Cardiac muscle cell (in vitro differentiated cells and primary cell): Measurements from ENCODE around the gene ZSCAN32. TPM values are rescaled to one million over a fixed set of nuclear protein-coding genes. Genes with fewer than 3 reads are reported as not detected.

Experiments
- DNase-seq, 2 donors: peaks; one replicate each; pipeline versions ENCODE4 v3.0.0 to v3.0.0-alpha.2; 2010 to 2017; ENCODE audit warnings: low read depth in 1 of 2, low spot score in 1 of 2
- H3K27ac ChIP-seq: fragments of 200-600 bp; sonication (generic); 2 replicates; pipeline ENCODE4 v1.5.1; 2016
- H3K27me3 ChIP-seq: fragments of 200-600 bp; sonication (generic); 2 replicates; pipeline ENCODE4 v1.6.0; 2016; ENCODE audit warnings: control low read depth
- H3K36me3 ChIP-seq: fragments of 200-600 bp; sonication (generic); 2 replicates; pipeline ENCODE4 v1.5.1; 2016; ENCODE audit warnings: control low read depth
- H3K4me1 ChIP-seq: fragments of 200-600 bp; sonication (generic); 2 replicates; pipeline ENCODE4 v1.8.1; 2017; ENCODE audit warnings: low read depth, mild to moderate bottlenecking, mixed run types
- H3K4me3 ChIP-seq: fragments of 200-600 bp; sonication (generic); 2 replicates; pipeline ENCODE4 v1.5.1; 2016; ENCODE audit warnings: mild to moderate bottlenecking
- H3K9me3 ChIP-seq: fragments of 200-600 bp; sonication (generic); 2 replicates; pipeline ENCODE4 v1.5.1; 2017; ENCODE audit warnings: low read depth, mild to moderate bottlenecking, control low read depth
- CTCF ChIP-seq: IDR thresholded peaks from 2 replicates; pipeline ENCODE4 v1.5.1; 2012; ENCODE audit warnings: low read depth, mild to moderate bottlenecking, low read length
- polyA plus RNA-seq: library from polyadenylated mRNA; unstranded; fragments of >200 nt; fragmentation: Nextera tagmentation; extraction: Ambion mirVana; gene quantifications from 2 replicates; pipeline ENCODE4 v1.2.1, GENCODE V29; 2016
- total RNA-seq: library from RNA; depleted of rRNA; stranded (reverse); fragments of >200 nt; gene quantifications from 2 replicates; pipeline ENCODE4 v1.2.3, GENCODE V29; 2016

ZSCAN32 gene
- total and polyA plus RNA-seq, 2 experiments from 2014 or later = 13.7 to 19.8 TPM

- DNase-seq = no peak
- H3K4me3 ChIP-seq = no peak overlapping the region
- no peaks in the 10 kb centered on the region for H3K9me3 ChIP-seq
- H3K27ac ChIP-seq = no peak overlapping the region
- no peaks in the 10 kb centered on the region for H3K36me3 ChIP-seq
- no peak for TF ChIP-seq CTCF
- H3K27me3 ChIP-seq = no peaks in the 10 kb centered on the region
- peaks cover 16% of the 10 kb centered on the region for H3K4me1 ChIP-seq
Measured at GRCh38 chr16:3346041-3346440, 54.8 kb downstream of the ZSCAN32 start.

Other genes with a start within 250 kb of the ZSCAN32 start
- not detected in 2 replicates for gene OR1F1, start 212.8 kb downstream of the ZSCAN32 start, total RNA-seq
- gene OR1F1, start 212.8 kb downstream of the ZSCAN32 start, polyA plus RNA-seq = not detected in 2 replicates
- gene ZNF200, start 165.8 kb downstream of the ZSCAN32 start, total RNA-seq = 12.9 and 13.8 TPM in 2 replicates
- 11.0 and 11.1 TPM in 2 replicates for gene ZNF200, start 165.8 kb downstream of the ZSCAN32 start, polyA plus RNA-seq
- not detected in 2 replicates for gene MEFV, start 144.4 kb downstream of the ZSCAN32 start, total RNA-seq
- not detected in 2 replicates for gene MEFV, start 144.4 kb downstream of the ZSCAN32 start, polyA plus RNA-seq
- 37.3 and 45.7 TPM in 2 replicates for gene ZNF263, start 117.5 kb downstream of the ZSCAN32 start, total RNA-seq
- 18.8 and 29.5 TPM in 2 replicates for gene ZNF263, start 117.5 kb downstream of the ZSCAN32 start, polyA plus RNA-seq
- gene TIGD7, start 95.6 kb downstream of the ZSCAN32 start, total RNA-seq = 8.4 and 10.8 TPM in 2 replicates
- gene TIGD7, start 95.6 kb downstream of the ZSCAN32 start, polyA plus RNA-seq = 11.0 and 12.5 TPM in 2 replicates
- gene ZNF75A, start 95.5 kb downstream of the ZSCAN32 start, total RNA-seq = 25.3 and 37.9 TPM in 2 replicates
- gene ZNF75A, start 95.5 kb downstream of the ZSCAN32 start, polyA plus RNA-seq = 43.4 and 44.1 TPM in 2 replicates
- 1.1 TPM in 1 of 2 replicates, not detected in the other for gene OR2C1, start 45.1 kb downstream of the ZSCAN32 start, total RNA-seq
- gene OR2C1, start 45.1 kb downstream of the ZSCAN32 start, polyA plus RNA-seq = 1.0 and 1.4 TPM in 2 replicates
- gene ZNF174, start 211 bp upstream of the ZSCAN32 start, total RNA-seq = 32.0 and 33.5 TPM in 2 replicates
- 31.4 and 33.1 TPM in 2 replicates for gene ZNF174, start 211 bp upstream of the ZSCAN32 start, polyA plus RNA-seq
- gene ZNF597, start 42.5 kb upstream of the ZSCAN32 start, total RNA-seq = 1.2 and 2.1 TPM in 2 replicates
- gene ZNF597, start 42.5 kb upstream of the ZSCAN32 start, polyA plus RNA-seq = 0.56 and 2.5 TPM in 2 replicates
- gene NAA60, start 42.7 kb upstream of the ZSCAN32 start, total RNA-seq = 43.9 and 50.7 TPM in 2 replicates
- 77.0 and 83.0 TPM in 2 replicates for gene NAA60, start 42.7 kb upstream of the ZSCAN32 start, polyA plus RNA-seq
- not detected in 2 replicates for gene C16orf90, start 94.5 kb upstream of the ZSCAN32 start, total RNA-seq
- gene C16orf90, start 94.5 kb upstream of the ZSCAN32 start, polyA plus RNA-seq = not detected in 2 replicates
- 23.3 and 29.0 TPM in 2 replicates for gene CLUAP1, start 100.0 kb upstream of the ZSCAN32 start, total RNA-seq
- gene CLUAP1, start 100.0 kb upstream of the ZSCAN32 start, polyA plus RNA-seq = 50.5 and 52.0 TPM in 2 replicates
- gene NLRC3, start 176.4 kb upstream of the ZSCAN32 start, total RNA-seq = 0.09 and 0.11 TPM in 2 replicates
- gene NLRC3, start 176.4 kb upstream of the ZSCAN32 start, polyA plus RNA-seq = 0.61 and 0.92 TPM in 2 replicates
- gene SLX4, start 210.6 kb upstream of the ZSCAN32 start, total RNA-seq = 5.6 and 7.2 TPM in 2 replicates
- 2.9 and 3.6 TPM in 2 replicates for gene SLX4, start 210.6 kb upstream of the ZSCAN32 start, polyA plus RNA-seq